Measurements from ENCODE around the gene CTNNA3. TPM values are rescaled to one million over a fixed set of nuclear protein-coding genes. Genes with fewer than 3 reads are reported as not detected.

The CTNNA3 gene
- total RNA-seq, 4 donors from 2014 or later, result 14.3 to 49.5 (median 24.2) TPM

GRCh38 chr10:66307826-66308225 is 1388.2 kb downstream of the CTNNA3 start:
- DNase-seq, result no peak
- ATAC-seq, result no peak
- Histone ChIP-seq H3K36me3 (no peaks in the 10 kb centered on the region), H3K9me3 (no peaks in the 10 kb centered on the region), H3K27me3 (no peaks in the 10 kb centered on the region), H3K4me3 (no peak overlapping the region), H3K4me1 (no peaks in the 10 kb centered on the region), H3K27ac (no peak overlapping the region)
- TF ChIP-seq POLR2A (IDR thresholded peaks at IDR 0.05), result no peak
- TF ChIP-seq, protein P1, sequence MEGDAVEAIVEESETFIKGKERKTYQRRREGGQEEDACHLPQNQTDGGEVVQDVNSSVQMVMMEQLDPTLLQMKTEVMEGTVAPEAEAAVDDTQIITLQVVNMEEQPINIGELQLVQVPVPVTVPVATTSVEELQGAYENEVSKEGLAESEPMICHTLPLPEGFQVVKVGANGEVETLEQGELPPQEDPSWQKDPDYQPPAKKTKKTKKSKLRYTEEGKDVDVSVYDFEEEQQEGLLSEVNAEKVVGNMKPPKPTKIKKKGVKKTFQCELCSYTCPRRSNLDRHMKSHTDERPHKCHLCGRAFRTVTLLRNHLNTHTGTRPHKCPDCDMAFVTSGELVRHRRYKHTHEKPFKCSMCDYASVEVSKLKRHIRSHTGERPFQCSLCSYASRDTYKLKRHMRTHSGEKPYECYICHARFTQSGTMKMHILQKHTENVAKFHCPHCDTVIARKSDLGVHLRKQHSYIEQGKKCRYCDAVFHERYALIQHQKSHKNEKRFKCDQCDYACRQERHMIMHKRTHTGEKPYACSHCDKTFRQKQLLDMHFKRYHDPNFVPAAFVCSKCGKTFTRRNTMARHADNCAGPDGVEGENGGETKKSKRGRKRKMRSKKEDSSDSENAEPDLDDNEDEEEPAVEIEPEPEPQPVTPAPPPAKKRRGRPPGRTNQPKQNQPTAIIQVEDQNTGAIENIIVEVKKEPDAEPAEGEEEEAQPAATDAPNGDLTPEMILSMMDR (IDR thresholded peaks at IDR 0.05 in 4 of 5, conservative IDR thresholded peaks at IDR 0.05 in 1 of 5), result no peak
- in situ Hi-C loops (cut with MboI; ENCODE audit: low sequenced_read_pairs in 4 of 4), result no loop called here
- intact Hi-C loops (cut with DNase I; ENCODE audit: low total_unique reads), result no loop called here

GRCh38 chr10:66301078-66301477 is 1394.9 kb downstream of the CTNNA3 start:
- no peak for DNase-seq
- Histone ChIP-seq H3K4me1 (no peaks in the 10 kb centered on the region), H3K27ac (no peak overlapping the region), H3K9me3 (no peaks in the 10 kb centered on the region), H3K4me3 (no peak overlapping the region), H3K27me3 (no peaks in the 10 kb centered on the region), H3K36me3 (no peaks in the 10 kb centered on the region)
- no peak for ATAC-seq
- TF ChIP-seq, protein P1 (IDR thresholded peaks at IDR 0.05 in 4 of 5, conservative IDR thresholded peaks at IDR 0.05 in 1 of 5), result no peak
- no peak for TF ChIP-seq POLR2A (IDR thresholded peaks at IDR 0.05)
- intact Hi-C loops (cut with DNase I; ENCODE audit: low total_unique reads) (no loop called here), in situ Hi-C loops (cut with MboI; ENCODE audit: low sequenced_read_pairs in 4 of 4) (no loop called here)

DNA sequence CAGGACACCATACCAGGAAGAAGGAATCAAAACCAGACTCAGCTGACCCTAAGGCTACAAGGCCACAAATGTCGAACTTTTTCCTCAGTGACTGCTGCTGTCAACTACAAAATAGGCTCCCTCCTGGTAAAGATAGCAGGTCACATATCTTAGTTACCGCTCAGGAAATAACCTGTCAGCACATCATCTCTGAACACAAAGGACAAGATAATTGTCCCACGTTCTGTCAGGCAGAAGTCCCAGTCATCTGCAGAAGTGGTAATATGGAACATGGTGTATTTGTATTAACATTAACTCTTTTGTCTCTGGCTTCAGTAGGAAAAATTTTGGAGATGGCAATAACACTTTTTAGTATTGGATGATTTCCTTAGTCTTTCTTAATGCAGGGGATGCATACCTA is 1400.4 kb downstream of the CTNNA3 start:
- H3K27ac ChIP-seq, result no peak overlapping the region
- intact Hi-C loops (cut with DNase I; ENCODE audit: low total_unique reads), result no loop called here

GRCh38 chr10:66294538-66294937 is 1401.5 kb downstream of the CTNNA3 start:
- ATAC-seq, result no peak
- DNase-seq, result no peak
- Histone ChIP-seq H3K9me3 (no peaks in the 10 kb centered on the region), H3K27ac (no peak overlapping the region), H3K27me3 (no peaks in the 10 kb centered on the region), H3K36me3 (no peaks in the 10 kb centered on the region), H3K4me1 (no peaks in the 10 kb centered on the region), H3K4me3 (no peak overlapping the region)
- intact Hi-C loops (cut with DNase I; ENCODE audit: low total_unique reads), result no loop called here
- TF ChIP-seq, protein P1 (IDR thresholded peaks at IDR 0.05 in 4 of 5, conservative IDR thresholded peaks at IDR 0.05 in 1 of 5), result no peak
- TF ChIP-seq POLR2A (IDR thresholded peaks at IDR 0.05), result no peak
- in situ Hi-C loops (cut with MboI; ENCODE audit: low sequenced_read_pairs in 4 of 4), result no loop called here

More for the DNA sequence above, 1400.4 kb downstream of the CTNNA3 start:
- H3K36me3 ChIP-seq, result no peaks in the 10 kb centered on the region
- H3K27me3 ChIP-seq, result no peaks in the 10 kb centered on the region
- ATAC-seq (no peak), DNase-seq (no peak)
- no peak overlapping the region for H3K4me3 ChIP-seq
- in situ Hi-C loops (cut with MboI; ENCODE audit: low sequenced_read_pairs in 4 of 4), result no loop called here
- H3K4me1 ChIP-seq, result no peaks in the 10 kb centered on the region
- TF ChIP-seq POLR2A (IDR thresholded peaks at IDR 0.05), result no peak
- TF ChIP-seq, protein P1 (IDR thresholded peaks at IDR 0.05 in 4 of 5, conservative IDR thresholded peaks at IDR 0.05 in 1 of 5), result no peak
- no peaks in the 10 kb centered on the region for H3K9me3 ChIP-seq

GRCh38 chr10:66292922-66293321 is 1403.1 kb downstream of the CTNNA3 start:
- Histone ChIP-seq H3K4me1 (no peaks in the 10 kb centered on the region), H3K4me3 (no peak overlapping the region), H3K27ac (no peak overlapping the region), H3K27me3 (no peaks in the 10 kb centered on the region), H3K36me3 (no peaks in the 10 kb centered on the region), H3K9me3 (no peaks in the 10 kb centered on the region)
- in situ Hi-C loops (cut with MboI; ENCODE audit: low sequenced_read_pairs in 4 of 4), result no loop called here
- intact Hi-C loops (cut with DNase I; ENCODE audit: low total_unique reads), result no loop called here
- TF ChIP-seq, protein P1 (IDR thresholded peaks at IDR 0.05 in 4 of 5, conservative IDR thresholded peaks at IDR 0.05 in 1 of 5), result no peak
- TF ChIP-seq POLR2A (IDR thresholded peaks at IDR 0.05), result no peak
- no peak for ATAC-seq
- DNase-seq, result no peak
